IPS DF 6.9 (cell line): ENCODE data around the gene CAP2.
"Not testable (repeated sequence)": the region's sequence is repeated elsewhere in the genome, so short reads cannot be mapped to it uniquely, and the experiment has no call there.

Experiments used
- DNase-seq: peaks from one replicate; pipeline ENCODE4 v3.0.0-alpha.2; 2013; ENCODE audit warnings: low read depth, low spot score
- H3K27ac ChIP-seq: one replicate; pipeline ENCODE4 v1.5.1; 2013; ENCODE audit warnings: low read length, control low read depth
- H3K27me3 ChIP-seq: 2 replicates; pipeline ENCODE4 v1.6.1; 2013; ENCODE audit warnings: mild to moderate bottlenecking, low read length; ENCODE audit not compliant: control insufficient read depth, insufficient read depth
- H3K36me3 ChIP-seq: 2 replicates; pipeline ENCODE4 v1.6.1; 2013; ENCODE audit warnings: low read length; ENCODE audit not compliant: control insufficient read depth, insufficient read depth
- H3K4me1 ChIP-seq: 2 replicates; pipeline ENCODE4 v1.6.1; 2013; ENCODE audit warnings: low read length; ENCODE audit not compliant: control insufficient read depth, insufficient read depth
- H3K4me3 ChIP-seq: 2 replicates; pipeline ENCODE4 v1.5.1; 2013; ENCODE audit warnings: mild to moderate bottlenecking, low read length
- H3K9me3 ChIP-seq: 2 replicates; pipeline ENCODE4 v1.6.1; 2013; ENCODE audit warnings: low read length, inconsistent platforms; ENCODE audit not compliant: control insufficient read depth, insufficient read depth
- WGBS: extraction: QIAGEN DNeasy Blood & Tissue Kit; methylation state at CpG from one replicate; pipeline ENCODE4 v1.1.7; 2013; ENCODE audit warnings: mixed read lengths, missing lambda C conversion rate; ENCODE audit not compliant: insufficient read length, insufficient coverage; 5-methylcytosine and 5-hydroxymethylcytosine counted together

Gene CAP2

GRCh38 chr6:17396256-17396655 is 2.9 kb downstream of the CAP2 start:
- Histone ChIP-seq H3K36me3 (no peaks in the 10 kb centered on the region), H3K27me3 (peaks cover 2% of the 10 kb centered on the region; the same call in 1 of the 2 replicates), H3K27ac (no peak overlapping the region), H3K4me3 (no peak overlapping the region), H3K4me1 (no peaks in the 10 kb centered on the region), H3K9me3 (no peaks in the 10 kb centered on the region)
- WGBS: no CpG with 5 or more reads among the region's 3 CpGs
- DNase-seq: no peak

- Histone ChIP-seq H3K4me3 (no peak overlapping the region), H3K4me1 (no peaks in the 10 kb centered on the region), H3K9me3 (no peaks in the 10 kb centered on the region), H3K27me3 (no peaks in the 10 kb centered on the region), H3K27ac (no peak overlapping the region), H3K36me3 (no peaks in the 10 kb centered on the region)
- WGBS: no CpG with 5 or more reads among the region's 3 CpGs
- no peak for DNase-seq
These were observed 4.4 kb downstream of the CAP2 start for GRCh38 chr6:17397764-17398194.

GRCh38 chr6:17405181-17405943 is 12.0 kb downstream of the CAP2 start:
- not testable (repeated sequence) for H3K9me3 ChIP-seq, H3K4me1 ChIP-seq, H3K27me3 ChIP-seq, H3K4me3 ChIP-seq, H3K27ac ChIP-seq, H3K36me3 ChIP-seq, DNase-seq
- WGBS: no CpG with 5 or more reads among the region's 7 CpGs

GRCh38 chr6:17405944-17406245 is 12.5 kb downstream of the CAP2 start:
- Histone ChIP-seq H3K4me3 (no peak overlapping the region), H3K27me3 (no peaks in the 10 kb centered on the region), H3K36me3 (no peaks in the 10 kb centered on the region), H3K9me3 (0 out of 2 replicates have a peak, but pooled peaks cover 2% of the 10 kb centered on the region), H3K4me1 (no peaks in the 10 kb centered on the region), H3K27ac (no peak overlapping the region)
- no peak for DNase-seq
- whole genome bisulfite sequencing: no CpG with 5 or more reads among the region's 8 CpGs

GRCh38 chr6:17408081-17408480 is 14.7 kb downstream of the CAP2 start:
- WGBS: no CpG with 5 or more reads among the region's 4 CpGs
- Histone ChIP-seq H3K27me3 (no peaks in the 10 kb centered on the region), H3K36me3 (no peaks in the 10 kb centered on the region), H3K9me3 (0 out of 2 replicates have a peak, but pooled peaks cover 2% of the 10 kb centered on the region), H3K4me3 (no peak overlapping the region), H3K27ac (no peak overlapping the region), H3K4me1 (no peaks in the 10 kb centered on the region)
- DNase-seq: no peak

- no CpG with 5 or more reads among the region's 4 CpGs for WGBS
- Histone ChIP-seq H3K9me3 (0 out of 2 replicates have a peak, but pooled peaks cover 2% of the 10 kb centered on the region), H3K27ac (no peak overlapping the region), H3K27me3 (no peaks in the 10 kb centered on the region), H3K4me3 (no peak overlapping the region), H3K4me1 (no peaks in the 10 kb centered on the region), H3K36me3 (no peaks in the 10 kb centered on the region)
- DNase-seq: no peak
These were observed 16.9 kb downstream of the CAP2 start for GRCh38 chr6:17410281-17410680.

- Histone ChIP-seq H3K9me3 (0 out of 2 replicates have a peak, but pooled peaks cover 2% of the 10 kb centered on the region), H3K4me3 (no peak overlapping the region), H3K4me1 (peaks cover 2% of the 10 kb centered on the region; the same call in 1 of the 2 replicates), H3K36me3 (no peaks in the 10 kb centered on the region), H3K27me3 (no peaks in the 10 kb centered on the region), H3K27ac (no peak overlapping the region)
- no peak for DNase-seq
- no CpG with 5 or more reads among the region's 5 CpGs for WGBS
These were observed 19.9 kb downstream of the CAP2 start for GRCh38 chr6:17413313-17413750.

- H3K9me3 ChIP-seq, H3K27me3 ChIP-seq, H3K4me1 ChIP-seq, DNase-seq, H3K36me3 ChIP-seq, H3K4me3 ChIP-seq, H3K27ac ChIP-seq: not testable (repeated sequence)
- WGBS: no CpG with 5 or more reads among the region's 1 CpG
These were observed 21.0 kb downstream of the CAP2 start for GRCh38 chr6:17414395-17414794.

- DNase-seq: no peak
- no peak overlapping the region for H3K4me3 ChIP-seq
- WGBS: no CpG with 5 or more reads among the region's 2 CpGs
- H3K9me3 ChIP-seq: no peaks in the 10 kb centered on the region
- H3K27ac ChIP-seq: no peak overlapping the region
- H3K36me3 ChIP-seq: no peaks in the 10 kb centered on the region
- no peaks in the 10 kb centered on the region for H3K27me3 ChIP-seq
- H3K4me1 ChIP-seq: peaks cover 2% of the 10 kb centered on the region; the same call in 1 of the 2 replicates
These were observed 21.9 kb downstream of the CAP2 start for GRCh38 chr6:17415321-17415720.

GRCh38 chr6:17416806-17417205 is 23.4 kb downstream of the CAP2 start:
- no peaks in the 10 kb centered on the region for H3K9me3 ChIP-seq
- H3K27me3 ChIP-seq: no peaks in the 10 kb centered on the region
- no peak for DNase-seq
- H3K36me3 ChIP-seq: no peaks in the 10 kb centered on the region
- no peak overlapping the region for H3K4me3 ChIP-seq
- H3K4me1 ChIP-seq: peaks cover 2% of the 10 kb centered on the region; the same call in 1 of the 2 replicates
- H3K27ac ChIP-seq: no peak overlapping the region

GRCh38 chr6:17417817-17418216 is 24.4 kb downstream of the CAP2 start:
- Histone ChIP-seq H3K4me3 (no peak overlapping the region), H3K27me3 (no peaks in the 10 kb centered on the region), H3K4me1 (peaks cover 2% of the 10 kb centered on the region; the same call in 1 of the 2 replicates), H3K9me3 (no peaks in the 10 kb centered on the region), H3K27ac (no peak overlapping the region), H3K36me3 (no peaks in the 10 kb centered on the region)
- no CpG with 5 or more reads among the region's 4 CpGs for WGBS
- DNase-seq: no peak
